Natural killer cell (primary cell): ENCODE measurements around the gene POU2F1. TPM values are rescaled to one million over a fixed set of nuclear protein-coding genes. Genes with fewer than 3 reads are reported as not detected.

Experiments
- ATAC-seq, 3 donors: fragments of 150-1000 bp in 2 of 3; fragments of 200-7000 bp in 1 of 3; cut with Tn5 transposase; 1 replicate in 1 of 3; 2 replicates in 2 of 3; pipeline ENCODE4 v1.10.0; 2021; ENCODE audit warnings: mild to moderate bottlenecking in 2 of 3, moderate library complexity in 2 of 3
- DNase-seq, 2 donors: peaks; one replicate each; pipeline versions ENCODE4 v3.0.0 to v3.0.0-alpha.2; 2013 to 2021; ENCODE audit warnings: mixed read lengths in 1 of 2
- H3K27ac ChIP-seq: one replicate; pipeline ENCODE4 v1.5.1; 2013; ENCODE audit warnings: mild to moderate bottlenecking, low read length
- H3K27me3 ChIP-seq: one replicate; pipeline ENCODE4 v1.6.1; 2013; ENCODE audit warnings: low read length; ENCODE audit not compliant: control insufficient read depth, insufficient read depth
- H3K36me3 ChIP-seq: one replicate; pipeline ENCODE4 v1.6.1; 2013; ENCODE audit warnings: low read length; ENCODE audit not compliant: control insufficient read depth, insufficient read depth
- H3K4me1 ChIP-seq: one replicate; pipeline ENCODE4 v1.6.1; 2013; ENCODE audit warnings: low read length; ENCODE audit not compliant: control insufficient read depth, insufficient read depth
- H3K4me3 ChIP-seq: one replicate; pipeline ENCODE4 v1.5.1; 2013; ENCODE audit warnings: low read length
- H3K9me3 ChIP-seq: one replicate; pipeline ENCODE4 v1.6.1; 2013; ENCODE audit warnings: low read length; ENCODE audit not compliant: control insufficient read depth, insufficient read depth
- H3K27ac Mint-ChIP-seq, 2 donors: one replicate each; pipeline ENCODE4 v1.8.0; 2022; ENCODE audit warnings: mild to moderate bottlenecking in 2 of 2, mixed read lengths in 2 of 2, moderate library complexity in 1 of 2
- H3K27me3 Mint-ChIP-seq, 2 donors: one replicate each; pipeline ENCODE4 v1.8.0; 2022; ENCODE audit warnings: low read depth in 2 of 2, mixed read lengths in 2 of 2
- H3K36me3 Mint-ChIP-seq: one replicate; pipeline ENCODE4 v1.8.0; 2022; ENCODE audit warnings: mixed read lengths
- H3K4me1 Mint-ChIP-seq, 2 donors: one replicate each; pipeline ENCODE4 v1.8.0; 2022; ENCODE audit warnings: mixed read lengths in 2 of 2
- H3K4me3 Mint-ChIP-seq: one replicate; pipeline ENCODE4 v1.8.0; 2022; ENCODE audit warnings: mild to moderate bottlenecking, moderate library complexity, mixed read lengths
- H3K9me3 Mint-ChIP-seq, 2 donors: one replicate each; pipeline ENCODE4 v1.8.0; 2022; ENCODE audit warnings: mixed read lengths in 2 of 2
- WGBS: methylation state at CpG from one replicate; pipeline ENCODE4 v1.1.7; 2013; ENCODE audit warnings: missing lambda C conversion rate; ENCODE audit not compliant: insufficient coverage; 5-methylcytosine and 5-hydroxymethylcytosine counted together
- intact Hi-C: fragments of 100-400 bp; cut with micrococcal nuclease; formaldehyde crosslinking; loops from one replicate; pipeline ENCODE4 v1.14.2; 2022
- total RNA-seq, 4 donors: library from RNA; stranded (reverse); fragments of 120-200 nt in 1 of 4; gene quantifications; one replicate each; pipeline versions ENCODE4 v1.2.3 to v1.2.4, GENCODE V29; 2013 to 2022
- TF ChIP-seq, protein P1 (sequence below): fragments of 200-600 bp; IDR thresholded peaks from one replicate; pipeline ENCODE4 v1.8.0; 2022; ENCODE audit warnings: antibody characterized with exemption

The POU2F1 gene
- total RNA-seq, 3 donors from 2014 or later (not counting 1 experiment from before 2014, with no cell fraction given) = 39.8 to 44.6 (median 40.9) TPM

DNA sequence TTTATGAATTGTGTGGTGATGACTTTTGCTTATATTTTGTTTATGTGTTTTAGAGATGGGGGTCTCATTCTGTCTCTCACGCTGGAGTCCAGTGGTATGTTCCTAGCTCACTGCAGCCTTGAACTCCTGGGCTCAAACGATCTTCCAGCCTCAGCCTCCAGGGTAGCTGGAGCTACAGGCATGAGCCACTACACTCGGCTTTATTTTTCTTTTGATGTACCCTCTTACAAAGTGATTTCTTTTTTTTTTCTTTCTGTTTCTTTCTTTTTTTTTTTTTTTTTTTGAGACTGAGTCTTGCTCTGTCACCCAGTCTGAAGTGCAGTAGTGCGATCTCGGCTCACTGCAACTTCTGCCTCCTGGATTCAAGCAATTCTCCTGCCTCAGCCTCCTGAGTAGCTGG is 250.9 kb downstream of the POU2F1 start:
- DNase-seq = no peak
- Histone ChIP-seq H3K4me1 (peaks cover 69% of the 10 kb centered on the region), H3K9me3 (no peaks in the 10 kb centered on the region), H3K27ac (peak overlapping the region; percentile 65), H3K4me3 (no peak overlapping the region), H3K27me3 (no peaks in the 10 kb centered on the region), H3K36me3 (peaks cover 16% of the 10 kb centered on the region)
- intact Hi-C loops = no loop called here
- Mint-ChIP-seq H3K27me3 (no peaks in the 10 kb centered on the region), H3K4me3 (peak overlapping the region; percentile 86), H3K9me3 (no peaks in the 10 kb centered on the region), H3K27ac (peak overlapping the region; percentile 91 to 100), H3K36me3 (no peaks in the 10 kb centered on the region), H3K4me1 (peaks cover 87 to 88% of the 10 kb centered on the region in 2 donors)
- ATAC-seq = no peak
- TF ChIP-seq, protein P1, sequence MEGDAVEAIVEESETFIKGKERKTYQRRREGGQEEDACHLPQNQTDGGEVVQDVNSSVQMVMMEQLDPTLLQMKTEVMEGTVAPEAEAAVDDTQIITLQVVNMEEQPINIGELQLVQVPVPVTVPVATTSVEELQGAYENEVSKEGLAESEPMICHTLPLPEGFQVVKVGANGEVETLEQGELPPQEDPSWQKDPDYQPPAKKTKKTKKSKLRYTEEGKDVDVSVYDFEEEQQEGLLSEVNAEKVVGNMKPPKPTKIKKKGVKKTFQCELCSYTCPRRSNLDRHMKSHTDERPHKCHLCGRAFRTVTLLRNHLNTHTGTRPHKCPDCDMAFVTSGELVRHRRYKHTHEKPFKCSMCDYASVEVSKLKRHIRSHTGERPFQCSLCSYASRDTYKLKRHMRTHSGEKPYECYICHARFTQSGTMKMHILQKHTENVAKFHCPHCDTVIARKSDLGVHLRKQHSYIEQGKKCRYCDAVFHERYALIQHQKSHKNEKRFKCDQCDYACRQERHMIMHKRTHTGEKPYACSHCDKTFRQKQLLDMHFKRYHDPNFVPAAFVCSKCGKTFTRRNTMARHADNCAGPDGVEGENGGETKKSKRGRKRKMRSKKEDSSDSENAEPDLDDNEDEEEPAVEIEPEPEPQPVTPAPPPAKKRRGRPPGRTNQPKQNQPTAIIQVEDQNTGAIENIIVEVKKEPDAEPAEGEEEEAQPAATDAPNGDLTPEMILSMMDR = no peak
- 56% methylated on average over 5 of the region's 5 CpGs for WGBS

DNA sequence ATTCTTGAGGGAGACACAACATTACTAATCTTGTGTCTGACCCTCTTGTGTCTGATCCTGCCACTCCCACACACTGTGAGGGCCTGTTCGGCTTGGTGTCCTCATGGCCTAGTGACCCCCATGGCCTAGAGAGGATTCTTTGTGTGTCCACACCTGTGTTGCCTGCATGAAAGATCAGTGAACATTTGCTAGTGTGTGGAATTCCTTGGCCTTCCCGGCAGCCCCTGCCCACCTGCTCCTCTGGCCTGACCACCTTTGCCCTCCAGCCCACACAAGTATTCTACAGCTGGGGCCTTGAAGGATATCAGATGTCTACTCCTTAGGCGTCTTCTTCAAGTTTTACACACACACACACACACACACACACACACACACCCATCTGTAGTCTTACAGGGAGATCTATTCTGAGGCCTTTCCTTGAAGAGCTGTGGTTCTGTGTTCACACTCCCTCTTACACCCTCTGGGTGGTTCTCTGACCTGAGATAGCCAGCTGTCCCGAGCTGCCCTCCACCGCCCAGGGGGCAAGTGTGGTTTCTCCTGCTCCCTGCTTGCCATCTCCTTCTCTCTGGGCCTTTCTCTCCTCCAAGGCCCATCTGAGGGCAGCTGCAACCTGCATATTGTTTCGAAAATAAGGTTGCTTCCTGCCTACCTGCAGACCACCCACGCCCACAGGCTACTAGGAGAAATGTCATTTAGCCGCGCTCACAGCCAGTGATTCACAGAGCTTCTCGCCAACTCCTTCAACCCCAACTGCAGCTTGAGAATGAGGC is 252.3 kb downstream of the POU2F1 start:
- Mint-ChIP-seq H3K4me1 (peaks cover 91% of the 10 kb centered on the region in 2 donors), H3K36me3 (peaks cover 9% of the 10 kb centered on the region), H3K27me3 (no peaks in the 10 kb centered on the region), H3K9me3 (no peaks in the 10 kb centered on the region), H3K4me3 (peak overlapping the region; percentile 86), H3K27ac (peak overlapping the region; percentile 91 to 100)
- Histone ChIP-seq H3K27ac (peak overlapping the region; percentile 87), H3K9me3 (no peaks in the 10 kb centered on the region), H3K27me3 (no peaks in the 10 kb centered on the region), H3K4me3 (no peak overlapping the region), H3K4me1 (peaks cover 70% of the 10 kb centered on the region), H3K36me3 (peaks cover 24% of the 10 kb centered on the region)
- WGBS = 45% methylated on average over 10 of the region's 10 CpGs
- TF ChIP-seq, protein P1 = no peak
- peak; percentile 15 to 38 (median 28) for ATAC-seq
- DNase-seq = no peak
- intact Hi-C loops = no loop called here

DNA sequence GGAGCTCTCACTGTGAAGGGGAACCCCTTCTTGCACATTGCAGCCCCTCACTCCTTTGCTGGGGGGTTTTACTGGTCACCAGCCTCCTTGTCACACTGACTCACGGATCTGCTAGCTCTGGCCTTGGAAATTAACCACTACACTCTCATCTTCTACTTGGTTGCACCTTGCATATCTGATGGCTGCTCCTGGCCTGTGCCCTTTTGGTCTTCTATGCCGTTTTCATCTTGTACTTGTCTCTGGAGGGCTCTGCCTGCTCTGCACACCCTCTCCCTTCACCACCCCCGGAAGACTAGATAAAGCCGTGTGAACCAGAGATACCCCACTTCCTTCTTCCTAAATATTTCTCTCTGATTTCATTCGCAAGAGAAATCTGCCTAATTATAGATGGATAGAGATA is 253.1 kb downstream of the POU2F1 start:
- 24% methylated on average over 5 of the region's 5 CpGs for WGBS
- no peaks in the 10 kb centered on the region for H3K9me3 ChIP-seq
- Mint-ChIP-seq H3K4me3 (peak overlapping the region; percentile 86), H3K9me3 (no peaks in the 10 kb centered on the region), H3K27ac (peak overlapping the region; percentile 91 to 100), H3K36me3 (peaks cover 16% of the 10 kb centered on the region), H3K27me3 (no peaks in the 10 kb centered on the region), H3K4me1 (peaks cover 91% of the 10 kb centered on the region in 2 donors)
- peak; percentile 37 to 43 (median 41) for ATAC-seq
- no peaks in the 10 kb centered on the region for H3K27me3 ChIP-seq
- TF ChIP-seq, protein P1 = no peak
- no peak overlapping the region for H3K4me3 ChIP-seq
- H3K4me1 ChIP-seq = peaks cover 70% of the 10 kb centered on the region
- peaks cover 29% of the 10 kb centered on the region for H3K36me3 ChIP-seq
- H3K27ac ChIP-seq = peak overlapping the region; percentile 87
- intact Hi-C loops = loop anchor here (1.0 to 2.0 kb wide), 2 partner anchors 9 to 17 kb away; no protein-coding TSS in a partner anchor
- no peak for DNase-seq
